HG02571 (cell line): ENCODE measurements around the gene CD200R1.

Experiments
- ATAC-seq: cut with Tn5 transposase; IDR thresholded peaks from one replicate; pipeline ENCODE4 v1.9.1; 2021; ENCODE audit warnings: mild to moderate bottlenecking, moderate library complexity; ENCODE audit not compliant: unreplicated experiment

The CD200R1 gene

DNA sequence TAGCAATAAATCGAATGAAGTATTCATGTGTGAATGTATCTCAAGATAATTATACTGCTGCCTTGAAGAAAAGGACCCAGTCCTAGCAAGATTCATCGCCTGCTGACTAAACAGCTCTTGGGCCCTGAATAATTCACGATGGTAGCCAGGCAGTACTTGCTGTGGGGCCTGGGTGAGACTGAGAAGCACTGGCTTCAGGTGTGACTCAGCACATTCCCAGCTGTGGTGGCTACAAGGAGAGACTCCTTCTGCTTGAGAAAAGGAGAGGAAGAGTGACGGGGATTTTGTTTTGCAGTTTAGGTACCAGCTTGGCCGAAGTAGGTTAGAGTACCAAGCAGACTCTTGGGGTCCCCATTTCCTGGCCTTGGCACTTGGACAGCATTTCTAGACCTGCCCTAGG is 80.6 kb downstream of the CD200R1 start:
- ATAC-seq = no peak

DNA sequence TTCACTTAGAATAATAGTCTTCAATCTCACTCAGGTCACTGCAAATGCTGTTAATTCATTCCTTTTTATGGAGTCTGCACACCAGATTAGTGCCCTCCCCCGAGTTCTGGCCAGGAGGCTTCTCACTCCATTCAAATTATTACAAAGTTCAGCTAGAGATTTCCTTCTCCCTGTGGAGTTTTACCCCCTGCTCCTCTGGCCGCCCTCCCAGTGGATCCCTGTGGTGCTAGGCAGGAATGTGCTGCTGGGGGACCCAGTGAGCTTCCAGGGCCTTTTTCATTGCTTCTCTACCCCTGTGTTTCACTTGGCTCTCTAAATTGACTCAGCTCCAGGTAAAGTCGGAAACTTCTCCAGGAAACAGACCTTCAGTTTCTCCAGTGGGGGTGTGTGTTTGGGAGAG is 85.5 kb downstream of the CD200R1 start:
- ATAC-seq = no peak

DNA sequence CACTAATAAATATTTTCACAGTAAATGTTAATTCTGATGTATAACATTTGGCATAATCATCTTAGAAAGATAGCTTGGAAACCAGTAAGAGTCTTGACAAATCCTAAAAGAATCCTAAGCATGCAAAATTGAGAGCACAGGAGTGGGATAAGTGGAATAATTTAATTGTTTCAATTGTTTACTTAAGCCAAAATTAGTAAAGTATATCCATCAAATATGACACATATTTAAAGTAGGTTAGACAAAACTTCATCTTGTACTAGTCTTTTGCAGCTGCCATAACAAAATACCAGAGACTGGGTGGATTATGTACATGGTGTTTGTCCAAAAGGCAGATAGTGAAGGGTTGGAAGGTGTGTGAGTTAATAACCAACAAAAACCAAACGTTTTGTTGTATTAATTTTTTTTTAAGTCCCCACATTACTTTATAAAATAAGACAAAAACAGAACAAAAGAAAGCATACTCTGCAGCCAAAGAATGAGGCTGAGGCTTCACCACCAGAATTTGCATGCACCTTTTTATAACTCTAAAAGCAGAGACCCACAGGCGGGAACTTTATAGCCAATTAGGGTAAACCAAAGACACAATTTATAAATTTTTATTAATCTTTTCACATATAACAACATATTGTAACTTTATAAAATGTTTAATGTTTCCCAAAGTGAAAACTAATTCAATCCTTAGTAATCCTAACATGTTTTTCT is 86.4 kb downstream of the CD200R1 start:
- no peak for ATAC-seq

DNA sequence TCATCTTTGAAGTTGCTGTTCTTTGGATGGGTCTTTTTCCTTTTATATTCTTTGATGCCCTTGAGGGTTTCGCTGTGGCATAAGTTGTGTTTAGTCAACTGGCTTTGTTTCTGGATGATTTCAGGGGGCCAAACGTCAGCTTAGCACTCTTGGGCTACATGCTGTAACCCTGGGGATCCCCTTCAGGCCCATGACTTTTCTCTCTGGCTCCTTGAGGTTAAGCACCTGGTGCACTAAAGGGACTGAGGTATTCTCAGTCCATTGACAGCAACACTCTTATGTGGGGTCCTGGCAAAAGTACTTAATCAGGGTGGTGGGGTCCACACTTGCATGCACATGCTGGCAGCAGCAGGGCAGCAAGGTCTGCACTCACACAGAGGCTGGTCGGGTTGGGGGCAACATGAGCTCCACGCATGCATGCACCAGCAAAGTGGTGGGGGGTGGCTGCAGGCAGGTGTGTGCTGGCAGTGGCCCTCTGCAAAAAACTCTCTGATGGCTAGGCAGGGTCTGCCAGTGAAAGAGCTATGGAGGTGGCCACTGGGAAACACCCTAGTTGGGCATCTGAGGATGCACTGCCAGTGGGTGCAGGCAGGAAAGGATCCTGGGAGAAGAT is 90.1 kb downstream of the CD200R1 start:
- no peak for ATAC-seq

DNA sequence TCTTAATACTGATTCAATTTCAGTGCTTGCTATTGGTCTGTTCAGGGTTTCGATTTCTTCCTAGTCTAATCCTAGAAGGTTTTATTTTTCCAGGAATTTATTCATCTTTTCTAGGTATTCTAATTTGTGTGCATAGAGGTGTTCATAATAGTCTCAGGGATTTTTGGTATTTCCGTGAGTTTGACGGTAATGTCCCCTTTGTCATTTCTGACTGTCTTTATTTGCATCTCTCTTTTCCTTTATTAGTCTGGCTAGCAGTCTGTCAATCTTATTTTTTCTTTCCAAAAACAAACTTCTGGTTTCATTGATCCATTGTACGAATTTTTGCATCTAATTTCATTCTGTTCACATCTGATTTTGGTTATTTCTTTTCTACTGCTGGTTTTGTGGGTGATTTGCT is 93.0 kb downstream of the CD200R1 start:
- no peak for ATAC-seq

DNA sequence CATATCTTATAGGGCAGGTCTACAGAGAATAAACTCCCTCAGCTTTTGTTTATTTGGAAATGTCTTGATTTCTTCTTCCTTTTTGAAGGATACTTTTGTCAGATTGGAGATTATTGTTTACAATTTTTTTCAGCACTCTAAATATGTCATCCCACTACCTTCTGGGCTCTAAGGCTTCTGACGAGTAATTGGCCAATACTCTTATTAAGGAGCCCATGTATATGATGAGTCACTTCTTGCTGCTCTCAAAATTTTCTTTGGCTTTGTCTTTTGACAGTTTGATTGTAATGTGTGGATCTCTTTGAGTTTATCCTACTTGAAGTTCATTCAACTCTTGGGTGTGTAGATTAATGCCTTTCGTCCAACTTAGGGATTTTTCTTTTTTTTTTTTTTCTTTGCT is 99.3 kb downstream of the CD200R1 start:
- no peak for ATAC-seq

DNA sequence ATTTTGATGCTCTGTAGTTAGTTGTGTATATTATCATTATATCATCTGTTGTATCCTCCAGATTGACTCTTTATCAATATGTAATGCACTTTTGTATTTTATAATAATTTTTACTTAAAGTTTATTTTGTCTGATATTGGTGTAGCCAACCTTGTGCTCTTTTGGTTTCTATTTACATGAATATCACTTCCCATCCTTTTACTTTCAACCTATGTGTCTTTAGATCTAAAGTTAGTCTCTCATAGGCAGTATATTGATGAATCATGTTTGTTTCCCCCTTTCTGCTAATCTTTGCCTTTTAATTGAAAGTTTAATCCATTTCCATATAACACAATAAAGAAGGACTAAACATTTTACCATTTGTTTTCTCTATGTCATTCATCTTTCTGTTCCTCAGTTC is 100.2 kb downstream of the CD200R1 start:
- no peak for ATAC-seq

DNA sequence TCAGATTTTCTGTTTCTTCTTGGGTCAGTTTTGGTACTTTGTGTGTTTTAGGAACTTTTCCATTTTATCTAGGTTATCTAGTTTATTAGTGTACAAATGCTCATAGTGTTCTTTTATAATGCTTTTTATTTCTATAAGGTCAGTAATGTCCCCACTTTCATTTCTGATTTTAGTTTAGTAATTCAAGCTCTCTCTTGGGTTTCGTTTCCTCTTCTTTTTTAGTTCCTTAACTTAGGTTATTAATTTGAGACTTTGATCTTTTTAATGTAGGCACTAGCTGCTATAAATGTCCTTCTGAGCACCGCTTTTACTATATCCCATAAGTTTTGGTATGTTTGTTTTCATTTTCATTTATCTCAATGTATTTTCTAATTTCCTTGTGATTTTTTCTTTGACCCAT is 101.3 kb downstream of the CD200R1 start:
- no peak for ATAC-seq

DNA sequence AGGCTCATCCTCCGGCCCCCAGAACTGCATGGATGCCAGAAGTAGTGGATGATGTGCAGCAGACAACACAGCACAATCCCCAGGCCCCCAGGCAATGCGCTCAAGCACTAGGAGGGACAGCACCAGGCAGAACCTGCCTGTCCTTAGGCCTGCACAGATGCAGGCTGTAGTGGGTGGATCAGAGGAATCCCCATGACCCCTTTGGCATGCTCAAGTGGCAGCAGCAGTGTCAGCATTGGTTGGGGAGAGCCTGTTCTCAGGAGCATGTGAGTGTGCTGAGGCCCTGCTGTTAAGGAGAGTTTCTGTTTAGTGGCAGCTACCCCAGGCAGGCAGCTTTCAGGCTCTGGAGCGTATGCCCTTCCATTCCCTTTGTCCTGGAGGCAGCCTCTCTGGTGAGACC is 103.2 kb downstream of the CD200R1 start:
- ATAC-seq = no peak
